Tibial nerve (tissue), 3 donors: ENCODE measurements around the gene CIAO2B.

Experiments used
- CTCF ChIP-seq, 5 experiments: fragments of 200-600 bp in 3 of 5; fragments of 450-650 bp in 2 of 5; sonication (generic) in 3 of 5; IDR thresholded peaks; one replicate each; pipeline ENCODE4 v1.5.1; 2016 to 2019; ENCODE audit warnings: antibody characterized with exemption in 5 of 5, mild to moderate bottlenecking in 3 of 5, moderate library complexity in 2 of 5
- POLR2A ChIP-seq, 2 donors: fragments of 450-650 bp; IDR thresholded peaks; one replicate each; pipeline ENCODE4 v1.6.1; 2017; ENCODE audit warnings: antibody characterized with exemption in 2 of 2, mild to moderate bottlenecking in 2 of 2, moderate library complexity in 2 of 2

GRCh38 chr16:66936462-66936861 lies 2.3 kb upstream of the CIAO2B start:
- TF ChIP-seq CTCF (IDR thresholded peaks at IDR 0.05) (no peak), POLR2A (IDR thresholded peaks at IDR 0.05) (no peak)
